H1 (cell line): Measurements from ENCODE around the gene KIF26B. TPM values are rescaled to one million over a fixed set of nuclear protein-coding genes. Genes with fewer than 3 reads are reported as not detected.

Source experiments
- CEBPB ChIP-seq: IDR thresholded peaks from 2 replicates; pipeline ENCODE4 v1.6.1; 2012; ENCODE audit warnings: low read depth, low read length
- CREB1 ChIP-seq: IDR thresholded peaks from 2 replicates; pipeline ENCODE4 v1.6.1; 2012; ENCODE audit warnings: inconsistent platforms
- KDM5A ChIP-seq: fragments of 200-600 bp; IDR thresholded peaks from 2 replicates; pipeline ENCODE4 v1.7.1; 2012; ENCODE audit warnings: mild to moderate bottlenecking, low read length, inconsistent platforms, mixed read lengths
- RAD21 ChIP-seq, 2 experiments: IDR thresholded peaks in 1 of 2; conservative IDR thresholded peaks in 1 of 2; 2 replicates each; pipeline ENCODE4 v1.6.1; 2011; ENCODE audit warnings: low read depth in 2 of 2, low read length in 2 of 2, improper control_type of control experiment in 1 of 2, inconsistent platforms in 1 of 2, mild to moderate bottlenecking in 1 of 2, moderate library complexity in 1 of 2
- RNF2 ChIP-seq: fragments of 200-900, 300-1000 bp; sonication (generic); IDR thresholded peaks from 2 replicates; pipeline ENCODE4 v1.7.1; 2016; ENCODE audit warnings: borderline replicate concordance, low read depth, mild to moderate bottlenecking, antibody characterized with exemption, low read length; ENCODE audit not compliant: poor library complexity, severe bottlenecking; ENCODE audit errors: missing control alignments
- polyA plus RNA-seq, 7 experiments: library from polyadenylated mRNA; depleted of rRNA in 3 of 7; stranded (reverse) in 5 of 7; unstranded in 2 of 7; fragments of >200 nt in 5 of 7; fragments of 200-250 nt in 2 of 7; gene quantifications; 1 replicate in 5 of 7; 2 replicates in 1 of 7; 4 replicates in 1 of 7; pipeline versions ENCODE4 v1.2.1 to v1.2.3, GENCODE V29; 2011 to 2013; ENCODE audit warnings: missing spikeins in 2 of 7, mixed read lengths in 2 of 7
- total RNA-seq: library from RNA; stranded (reverse); fragmentation: NEBNext Ultra II Directional; extraction: Animal tissue kit (Norgen Biotek cat#: 25700); gene quantifications from 2 replicates; pipeline ENCODE4 v1.2.1, GENCODE V29; 2021

KIF26B gene
- total and polyA plus RNA-seq, 2 of the 8 experiments (the other 6 are each of a cell fraction or from before 2014, with no cell fraction given), result 0.06 to 0.28 TPM

DNA sequence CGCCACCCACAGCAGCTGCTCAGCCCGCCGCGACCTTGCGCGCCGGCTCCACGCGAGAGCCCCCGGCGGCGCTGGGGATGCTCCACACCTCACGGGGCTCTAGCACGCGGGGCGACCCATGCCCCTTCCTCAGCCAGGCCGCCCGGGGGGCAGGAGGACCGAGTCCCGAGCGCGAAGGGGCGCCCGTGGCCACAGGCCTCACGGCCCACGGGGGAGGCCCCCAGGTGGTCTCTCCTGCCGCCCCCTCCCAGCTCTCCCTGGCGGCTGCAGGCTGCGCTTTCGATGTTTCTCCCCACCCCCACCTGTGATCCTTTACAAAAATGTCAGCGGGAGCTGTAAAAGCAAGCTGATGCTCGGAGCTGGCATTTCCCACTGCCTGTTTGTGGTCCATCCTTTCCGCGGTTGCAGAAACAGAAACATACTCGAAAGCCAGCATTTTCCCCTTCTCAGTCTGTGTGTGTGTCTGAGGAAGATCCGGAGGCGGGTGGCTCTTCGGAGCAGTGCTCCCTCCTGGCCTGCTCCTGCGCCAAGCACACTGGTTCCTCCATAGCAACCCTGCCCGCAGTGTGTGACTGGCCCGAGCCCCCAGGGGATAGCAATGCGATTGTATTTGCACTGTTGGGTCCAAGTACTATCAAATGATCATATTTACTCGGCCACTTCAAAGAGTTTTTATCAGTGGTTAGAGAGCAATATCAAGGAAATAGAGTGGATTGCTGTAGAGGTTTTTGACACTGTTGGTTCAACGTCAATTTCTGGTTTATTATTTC is 2.1 kb downstream of the KIF26B start (continued):
- TF ChIP-seq RAD21 (IDR thresholded peaks at IDR 0.05 in 1 of 2, conservative IDR thresholded peaks at IDR 0.05 in 1 of 2; ENCODE audit: low read depth in 2 of 2, low read length in 2 of 2) (peak in 1 of 2 experiments; percentile 1; a peak in 1 of 4 replicates), KDM5A (no peak), CEBPB (no peak), CREB1 (no peak), RNF2 (no peak)
